ENCODE data around the gene SMARCA2. TPM values are rescaled to one million over a fixed set of nuclear protein-coding genes. Genes with fewer than 3 reads are reported as not detected.

SMARCA2 gene
- total and polyA plus RNA-seq, 9 of the 15 experiments (the other 6 are each of a cell fraction or from before 2014, with no cell fraction given) = 8.0 to 34.8 (median 25.5) TPM

DNA sequence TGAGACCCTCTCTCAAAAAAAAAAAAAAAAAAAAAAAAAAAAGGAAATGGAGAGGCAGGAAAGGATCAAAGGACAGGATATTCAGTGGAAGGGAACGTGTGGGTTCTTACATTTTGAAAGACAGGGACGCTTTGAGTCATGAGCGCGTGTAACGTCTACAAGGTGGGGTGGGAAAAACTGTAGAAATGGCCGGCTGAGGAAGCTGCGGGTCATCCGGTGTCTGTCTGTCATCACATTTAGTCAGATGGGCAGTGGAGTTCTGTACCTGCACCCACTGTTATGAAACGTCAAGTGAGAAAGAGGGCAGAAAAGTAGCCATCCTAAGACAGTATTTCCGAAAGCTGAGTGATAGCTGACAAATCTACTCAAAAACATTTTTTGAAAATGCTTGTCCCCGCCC is 159.8 kb downstream of the SMARCA2 start (continued):
- TF ChIP-seq BMI1 (IDR thresholded peaks at IDR 0.05; ENCODE audit: low read length) = no peak
- no peak for TF ChIP-seq KAT8 (IDR thresholded peaks at IDR 0.05; ENCODE audit: low read depth)
- TF ChIP-seq SAP30 (IDR thresholded peaks at IDR 0.05; ENCODE audit: borderline replicate concordance, insufficient read depth, low read depth, low read length, poor library complexity, severe bottlenecking) = no peak

- BruUV-seq (replicated peaks) = no TSS peak
- Histone ChIP-seq H3K79me2 (ENCODE audit: control insufficient read depth, insufficient read depth, low read length) (no peaks in the 10 kb centered on the region), H3K4me1 (replicated peaks in 1 of 2; ENCODE audit: control insufficient read depth in 2 of 2, insufficient read depth in 2 of 2, low read length in 2 of 2) (no peaks in the 10 kb centered on the region), H3K9me1 (ENCODE audit: control insufficient read depth, insufficient read depth, low read length) (no peaks in the 10 kb centered on the region), H3K9me3 (replicated peaks; ENCODE audit: control insufficient read depth, insufficient read depth, low read depth, low read length) (no peaks in the 10 kb centered on the region), H2AFZ (ENCODE audit: low read depth, low read length) (no peak overlapping the region), H3K4me2 (ENCODE audit: insufficient read depth, low read length) (no peak overlapping the region), H3K27ac (ENCODE audit: extremely low read depth, low read depth, low read length) (no peak overlapping the region), H3K9ac (ENCODE audit: insufficient read depth in 1 of 2, low read depth in 2 of 2, low read length in 2 of 2) (no peak overlapping the region), H3K4me3 (no peak overlapping the region), H4K20me1 (replicated peaks; ENCODE audit: control insufficient read depth, insufficient read depth, low read length) (no peaks in the 10 kb centered on the region), H3K27me3 (ENCODE audit: control insufficient read depth in 2 of 2, insufficient read depth in 2 of 2, low read length in 2 of 2) (no peaks in the 10 kb centered on the region), H3K36me3 (ENCODE audit: control insufficient read depth, insufficient read depth, low read length) (peaks cover 3% of the 10 kb centered on the region; the same call in 1 of the 3 replicates)
- in situ Hi-C loops (cut with MboI) = no loop called here
- WGBS (ENCODE audit: insufficient coverage, low coverage, missing lambda C conversion rate) = 52% methylated on average over 2 of the region's 2 CpGs
- intact Hi-C loops (cut with micrococcal nuclease) = no loop called here
- no peak for DNase-seq (ENCODE audit: extremely low read depth in 1 of 4, low spot score in 3 of 4)
- ATAC-seq = no peak
- ChIA-PET POLR2A (no interaction called here), CTCF (ENCODE audit: low intra/inter-chr PET ratio) (no interaction called here)
- no peak for FAIRE-seq
- TF ChIP-seq NONO (IDR thresholded peaks at IDR 0.05; ENCODE audit: low read depth in 2 of 2, low read length in 1 of 2) (no peak), BRCA1 (IDR thresholded peaks at IDR 0.05) (no peak), BRCA1 (CRISPR knock-in tag; IDR thresholded peaks at IDR 0.05) (no peak), HNRNPH1 (optimal IDR thresholded peaks at IDR 0.05; ENCODE audit: low read depth, low read length) (no peak), ZNF699 (CRISPR knock-in tag; IDR thresholded peaks at IDR 0.05; ENCODE audit: insufficient replicate concordance) (no peak), GATAD2A (IDR thresholded peaks at IDR 0.05) (no peak), NFE2 (IDR thresholded peaks at IDR 0.05; ENCODE audit: low read depth) (no peak), NCOA6 (IDR thresholded peaks at IDR 0.05) (no peak), ZNF140 (CRISPR knock-in tag; IDR thresholded peaks at IDR 0.05) (no peak), PHF21A (IDR thresholded peaks at IDR 0.05; ENCODE audit: borderline replicate concordance, low read depth) (no peak), ZNF23 (CRISPR knock-in tag; IDR thresholded peaks at IDR 0.05) (no peak), SAP30 (IDR thresholded peaks at IDR 0.05; ENCODE audit: borderline replicate concordance, insufficient read depth, low read depth, low read length, poor library complexity, severe bottlenecking) (no peak), CBFA2T3 (IDR thresholded peaks at IDR 0.05) (no peak), ZNF395 (CRISPR knock-in tag; IDR thresholded peaks at IDR 0.05) (no peak)
- TF ChIP-seq, protein P1, sequence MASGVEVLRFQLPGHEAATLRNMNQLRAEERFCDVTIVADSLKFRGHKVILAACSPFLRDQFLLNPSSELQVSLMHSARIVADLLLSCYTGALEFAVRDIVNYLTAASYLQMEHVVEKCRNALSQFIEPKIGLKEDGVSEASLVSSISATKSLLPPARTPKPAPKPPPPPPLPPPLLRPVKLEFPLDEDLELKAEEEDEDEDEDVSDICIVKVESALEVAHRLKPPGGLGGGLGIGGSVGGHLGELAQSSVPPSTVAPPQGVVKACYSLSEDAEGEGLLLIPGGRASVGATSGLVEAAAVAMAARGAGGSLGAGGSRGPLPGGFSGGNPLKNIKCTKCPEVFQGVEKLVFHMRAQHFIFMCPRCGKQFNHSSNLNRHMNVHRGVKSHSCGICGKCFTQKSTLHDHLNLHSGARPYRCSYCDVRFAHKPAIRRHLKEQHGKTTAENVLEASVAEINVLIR (CRISPR knock-in tag; IDR thresholded peaks at IDR 0.05) = no peak
- TF ChIP-seq, protein P2, sequence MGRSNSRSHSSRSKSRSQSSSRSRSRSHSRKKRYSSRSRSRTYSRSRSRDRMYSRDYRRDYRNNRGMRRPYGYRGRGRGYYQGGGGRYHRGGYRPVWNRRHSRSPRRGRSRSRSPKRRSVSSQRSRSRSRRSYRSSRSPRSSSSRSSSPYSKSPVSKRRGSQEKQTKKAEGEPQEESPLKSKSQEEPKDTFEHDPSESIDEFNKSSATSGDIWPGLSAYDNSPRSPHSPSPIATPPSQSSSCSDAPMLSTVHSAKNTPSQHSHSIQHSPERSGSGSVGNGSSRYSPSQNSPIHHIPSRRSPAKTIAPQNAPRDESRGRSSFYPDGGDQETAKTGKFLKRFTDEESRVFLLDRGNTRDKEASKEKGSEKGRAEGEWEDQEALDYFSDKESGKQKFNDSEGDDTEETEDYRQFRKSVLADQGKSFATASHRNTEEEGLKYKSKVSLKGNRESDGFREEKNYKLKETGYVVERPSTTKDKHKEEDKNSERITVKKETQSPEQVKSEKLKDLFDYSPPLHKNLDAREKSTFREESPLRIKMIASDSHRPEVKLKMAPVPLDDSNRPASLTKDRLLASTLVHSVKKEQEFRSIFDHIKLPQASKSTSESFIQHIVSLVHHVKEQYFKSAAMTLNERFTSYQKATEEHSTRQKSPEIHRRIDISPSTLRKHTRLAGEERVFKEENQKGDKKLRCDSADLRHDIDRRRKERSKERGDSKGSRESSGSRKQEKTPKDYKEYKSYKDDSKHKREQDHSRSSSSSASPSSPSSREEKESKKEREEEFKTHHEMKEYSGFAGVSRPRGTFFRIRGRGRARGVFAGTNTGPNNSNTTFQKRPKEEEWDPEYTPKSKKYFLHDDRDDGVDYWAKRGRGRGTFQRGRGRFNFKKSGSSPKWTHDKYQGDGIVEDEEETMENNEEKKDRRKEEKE (IDR thresholded peaks at IDR 0.05; ENCODE audit: borderline replicate concordance in 1 of 2, control insufficient read depth in 1 of 2, low read depth in 2 of 2, low read length in 1 of 2) = no peak
Measured at GRCh38 chr9:2177121-2177520, 162.0 kb downstream of the SMARCA2 start.

Data from K562 (cell line).